HepG2 (cell line): Measurements from ENCODE around the gene KXD1. TPM values are rescaled to one million over a fixed set of nuclear protein-coding genes. Genes with fewer than 3 reads are reported as not detected.

ENCODE experiments used
- AGO1 ChIP-seq: fragments of 200-400 bp; formaldehyde crosslinking; IDR thresholded peaks from 2 replicates; pipeline ENCODE4 v1.6.1; 2017; ENCODE audit warnings: mild to moderate bottlenecking, low read depth, low read length, moderate library complexity; ENCODE audit not compliant: poor library complexity, severe bottlenecking
- CC2D1A ChIP-seq: sonication (generic); formaldehyde crosslinking; IDR thresholded peaks from 2 replicates; pipeline ENCODE4 v1.8.1; 2023; ENCODE audit warnings: mild to moderate bottlenecking, missing genetic modification reagents
- CEBPB ChIP-seq: IDR thresholded peaks from 2 replicates; pipeline ENCODE4 v1.6.1; 2011; ENCODE audit warnings: low read depth, low read length, improper control_type of control experiment, borderline replicate concordance
- DBP ChIP-seq: sonication (generic); formaldehyde crosslinking; IDR thresholded peaks from 2 replicates; pipeline ENCODE4 v1.4.0; 2020; ENCODE audit warnings: missing genetic modification reagents; ENCODE audit errors: not compliant biosample characterization
- FOXC1 ChIP-seq: sonication (generic); formaldehyde crosslinking; IDR thresholded peaks from 2 replicates; pipeline ENCODE4 v1.8.0; 2022; ENCODE audit warnings: mild to moderate bottlenecking, missing genetic modification reagents, borderline replicate concordance
- FOXM1 ChIP-seq: sonication (generic); formaldehyde crosslinking; IDR thresholded peaks from 2 replicates; pipeline ENCODE4 v1.5.0; 2020; ENCODE audit warnings: missing genetic modification reagents
- IRX3 ChIP-seq: sonication (generic); formaldehyde crosslinking; IDR thresholded peaks from 2 replicates; pipeline ENCODE4 v1.8.1; 2023; ENCODE audit warnings: mild to moderate bottlenecking, low read depth, missing genetic modification reagents, borderline replicate concordance
- JDP2 ChIP-seq: sonication (generic); formaldehyde crosslinking; IDR thresholded peaks from 2 replicates; pipeline ENCODE4 v1.8.1; 2022; ENCODE audit warnings: missing genetic modification reagents, borderline replicate concordance
- KLF13 ChIP-seq: sonication (generic); formaldehyde crosslinking; IDR thresholded peaks from 2 replicates; pipeline ENCODE4 v1.4.0; 2020; ENCODE audit warnings: mild to moderate bottlenecking, missing genetic modification reagents
- SMAD3 ChIP-seq: sonication (generic); formaldehyde crosslinking; IDR thresholded peaks from 2 replicates; pipeline ENCODE4 v1.4.0; 2020; ENCODE audit warnings: missing genetic modification reagents
- THAP9 ChIP-seq: sonication (generic); formaldehyde crosslinking; IDR thresholded peaks from 2 replicates; pipeline ENCODE4; 2020; ENCODE audit warnings: missing genetic modification reagents, mild to moderate bottlenecking, borderline replicate concordance
- ZFP36L1 ChIP-seq: sonication (generic); formaldehyde crosslinking; IDR thresholded peaks from 2 replicates; pipeline ENCODE4 v1.8.0; 2022; ENCODE audit warnings: mild to moderate bottlenecking, missing genetic modification reagents, moderate library complexity
- ZNF30 ChIP-seq: sonication (generic); formaldehyde crosslinking; IDR thresholded peaks from 2 replicates; pipeline ENCODE4 v1.5.0; 2020; ENCODE audit warnings: mild to moderate bottlenecking, missing genetic modification reagents
- ZNF512 ChIP-seq: sonication (generic); formaldehyde crosslinking; IDR thresholded peaks from 2 replicates; pipeline ENCODE4 v1.4.0; 2020; ENCODE audit warnings: mild to moderate bottlenecking, missing genetic modification reagents
- ZNF530 ChIP-seq: sonication (generic); formaldehyde crosslinking; IDR thresholded peaks from 2 replicates; pipeline ENCODE4 v1.5.0; 2020; ENCODE audit warnings: low read depth, mild to moderate bottlenecking, missing genetic modification reagents
- ZNF564 ChIP-seq: sonication (generic); formaldehyde crosslinking; IDR thresholded peaks from 2 replicates; pipeline ENCODE4 v1.8.1; 2023; ENCODE audit warnings: mild to moderate bottlenecking, missing genetic modification reagents
- ZNF652 ChIP-seq: IDR thresholded peaks from 2 replicates; pipeline ENCODE4 v1.6.1; 2016; ENCODE audit warnings: low read depth, borderline replicate concordance
- polyA plus RNA-seq, 8 experiments: library from polyadenylated mRNA; depleted of rRNA in 3 of 8; stranded (reverse) in 7 of 8; unstranded in 1 of 8; fragments of >200 nt; fragmentation: Illumina TruSeq in 4 of 8; extraction: Trizol in 4 of 8; gene quantifications; 2 replicates each; pipeline versions ENCODE4 v1.2.1 to v1.2.3, GENCODE V29; 2011 to 2016; ENCODE audit warnings: low read depth in 4 of 8, missing spikeins in 1 of 8, mixed read lengths in 1 of 8; ENCODE audit not compliant: insufficient read depth in 1 of 8
- total RNA-seq, 5 experiments: library from RNA; depleted of rRNA; stranded (reverse); fragments of >200 nt; fragmentation: Illumina TruSeq; extraction: Trizol; gene quantifications; 2 replicates each; pipeline ENCODE4 v1.2.3, GENCODE V29; 2016; ENCODE audit warnings: low read depth in 1 of 5
- TF ChIP-seq, protein P1 (sequence below): IDR thresholded peaks from 2 replicates; pipeline ENCODE4 v1.6.1; 2016; ENCODE audit warnings: missing compliant biosample characterization, missing genetic modification reagents, borderline replicate concordance
- TF ChIP-seq, protein P2 (sequence below): sonication (generic); formaldehyde crosslinking; IDR thresholded peaks from 2 replicates; pipeline ENCODE4 v1.8.0; 2022; ENCODE audit warnings: missing genetic modification reagents, mild to moderate bottlenecking, moderate library complexity, borderline replicate concordance

KXD1 gene
- total and polyA plus RNA-seq, 2 of the 13 experiments (the other 11 are each of a cell fraction or from before 2014, with no cell fraction given): 44.6 to 143 TPM

DNA sequence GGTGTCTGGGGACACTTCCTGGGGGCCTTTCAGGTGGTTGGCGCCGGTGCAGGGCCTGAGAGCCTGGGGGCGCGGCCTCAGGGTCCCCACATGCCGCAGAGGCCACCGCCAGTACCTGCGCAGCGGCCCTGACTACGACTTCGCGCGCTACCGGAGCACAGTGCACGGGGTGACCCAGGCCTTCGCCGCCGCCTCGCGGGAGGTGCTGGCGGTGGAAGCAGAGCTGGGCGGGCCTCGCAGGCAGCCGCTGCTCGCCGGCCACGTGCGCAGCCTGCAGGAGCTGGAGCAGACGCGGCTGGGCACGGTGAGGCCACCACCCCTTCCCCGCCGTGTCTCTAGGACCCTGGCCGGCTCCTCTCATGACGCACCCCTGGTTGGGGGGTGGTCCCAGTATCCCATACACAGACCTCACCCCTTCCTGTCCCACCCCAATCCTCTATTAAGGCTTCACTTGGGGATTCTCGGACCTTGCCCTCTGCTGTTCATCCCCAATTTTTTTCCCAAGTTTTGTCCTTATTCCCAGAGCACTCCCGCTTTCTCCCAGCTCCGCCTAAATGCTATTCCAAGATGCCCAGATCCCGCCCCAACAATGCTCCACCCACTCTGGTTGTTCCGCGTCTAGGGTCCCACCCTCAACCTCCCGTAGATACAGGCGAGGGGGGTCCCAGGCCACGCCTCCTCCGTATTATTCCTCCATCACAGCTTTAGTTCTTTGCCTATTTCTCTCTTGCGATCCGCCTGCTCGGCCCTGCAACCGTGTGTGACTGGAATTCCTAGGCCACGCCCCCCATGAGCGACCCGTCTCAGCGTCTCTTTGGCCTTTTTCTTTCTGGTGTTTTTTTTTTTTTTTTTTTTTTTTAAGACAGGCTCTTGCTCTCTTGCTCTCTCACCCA lies 32.0 kb downstream of the KXD1 start (continued):
- peak; percentile 74; the same call in 1 of the 2 replicates for TF ChIP-seq CC2D1A (CRISPR knock-in tag)
- no peak for TF ChIP-seq ZNF652 (CRISPR knock-in tag)
- TF ChIP-seq, protein P1, sequence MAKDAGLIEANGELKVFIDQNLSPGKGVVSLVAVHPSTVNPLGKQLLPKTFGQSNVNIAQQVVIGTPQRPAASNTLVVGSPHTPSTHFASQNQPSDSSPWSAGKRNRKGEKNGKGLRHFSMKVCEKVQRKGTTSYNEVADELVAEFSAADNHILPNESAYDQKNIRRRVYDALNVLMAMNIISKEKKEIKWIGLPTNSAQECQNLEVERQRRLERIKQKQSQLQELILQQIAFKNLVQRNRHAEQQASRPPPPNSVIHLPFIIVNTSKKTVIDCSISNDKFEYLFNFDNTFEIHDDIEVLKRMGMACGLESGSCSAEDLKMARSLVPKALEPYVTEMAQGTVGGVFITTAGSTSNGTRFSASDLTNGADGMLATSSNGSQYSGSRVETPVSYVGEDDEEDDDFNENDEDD (CRISPR knock-in tag): peak; percentile 97
- no peak; the same call in 1 of the 2 replicates for TF ChIP-seq ZNF512
- TF ChIP-seq, protein P2, sequence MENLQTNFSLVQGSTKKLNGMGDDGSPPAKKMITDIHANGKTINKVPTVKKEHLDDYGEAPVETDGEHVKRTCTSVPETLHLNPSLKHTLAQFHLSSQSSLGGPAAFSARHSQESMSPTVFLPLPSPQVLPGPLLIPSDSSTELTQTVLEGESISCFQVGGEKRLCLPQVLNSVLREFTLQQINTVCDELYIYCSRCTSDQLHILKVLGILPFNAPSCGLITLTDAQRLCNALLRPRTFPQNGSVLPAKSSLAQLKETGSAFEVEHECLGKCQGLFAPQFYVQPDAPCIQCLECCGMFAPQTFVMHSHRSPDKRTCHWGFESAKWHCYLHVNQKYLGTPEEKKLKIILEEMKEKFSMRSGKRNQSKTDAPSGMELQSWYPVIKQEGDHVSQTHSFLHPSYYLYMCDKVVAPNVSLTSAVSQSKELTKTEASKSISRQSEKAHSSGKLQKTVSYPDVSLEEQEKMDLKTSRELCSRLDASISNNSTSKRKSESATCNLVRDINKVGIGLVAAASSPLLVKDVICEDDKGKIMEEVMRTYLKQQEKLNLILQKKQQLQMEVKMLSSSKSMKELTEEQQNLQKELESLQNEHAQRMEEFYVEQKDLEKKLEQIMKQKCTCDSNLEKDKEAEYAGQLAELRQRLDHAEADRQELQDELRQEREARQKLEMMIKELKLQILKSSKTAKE (CRISPR knock-in tag): 0 out of 2 replicates have a peak, but pooled peaks have one; percentile 9
- TF ChIP-seq IRX3 (CRISPR knock-in tag): peak; percentile 80; the same call in 1 of the 2 replicates
- peak; percentile 94 for TF ChIP-seq FOXC1 (CRISPR knock-in tag)
- no peak for TF ChIP-seq SMAD3
- TF ChIP-seq FOXM1 (CRISPR knock-in tag): peak; percentile 31; the same call in 1 of the 2 replicates
- TF ChIP-seq DBP (CRISPR knock-in tag): peak; percentile 44
- TF ChIP-seq JDP2: no peak
- TF ChIP-seq ZNF530: peak; percentile 84; the same call in 1 of the 2 replicates
- TF ChIP-seq ZNF30: peak; percentile 79; the same call in 1 of the 2 replicates
- no peak for TF ChIP-seq CEBPB
- TF ChIP-seq ZFP36L1: peak; percentile 99
- TF ChIP-seq AGO1: peak; percentile 83
- peak; percentile 93 for TF ChIP-seq ZNF564
- TF ChIP-seq THAP9 (CRISPR knock-in tag): peak; percentile 48; the same call in 1 of the 2 replicates
- TF ChIP-seq KLF13 (CRISPR knock-in tag): peak; percentile 75; the same call in 1 of the 2 replicates
